Chondrocyte (in vitro differentiated cells): ENCODE data around the gene ADM2. TPM values are rescaled to one million over a fixed set of nuclear protein-coding genes. Genes with fewer than 3 reads are reported as not detected.

Experiments used
- DNase-seq: peaks from one replicate; pipeline ENCODE4 v3.0.0; 2021; ENCODE audit warnings: mixed read lengths, low spot score
- H3K27ac Mint-ChIP-seq: one replicate; pipeline ENCODE4 v1.8.0; 2021; ENCODE audit warnings: mild to moderate bottlenecking, moderate library complexity, mixed read lengths; ENCODE audit not compliant: unreplicated experiment
- H3K27me3 Mint-ChIP-seq: 2 replicates; pipeline ENCODE4 v1.8.0; 2021; ENCODE audit warnings: low read depth, mixed read lengths
- H3K36me3 Mint-ChIP-seq: 2 replicates; pipeline ENCODE4 v1.8.0; 2021; ENCODE audit warnings: low read depth, mixed read lengths
- H3K4me1 Mint-ChIP-seq: 2 replicates; pipeline ENCODE4 v1.8.0; 2021; ENCODE audit warnings: low read depth, mild to moderate bottlenecking, mixed read lengths
- H3K4me3 Mint-ChIP-seq: one replicate; pipeline ENCODE4 v1.8.0; 2021; ENCODE audit warnings: mild to moderate bottlenecking, moderate library complexity, mixed read lengths; ENCODE audit not compliant: unreplicated experiment
- H3K9me3 Mint-ChIP-seq: 2 replicates; pipeline ENCODE4 v1.8.0; 2021; ENCODE audit warnings: low read depth, mixed read lengths
- total RNA-seq: library from RNA; stranded (reverse); gene quantifications from 3 replicates; pipeline ENCODE4 v1.2.1, GENCODE V29; 2021
- TF ChIP-seq, protein P1 (sequence below): fragments of 200-600 bp; sonication (generic); IDR thresholded peaks from 2 replicates; pipeline ENCODE4 v1.5.0; 2021; ENCODE audit warnings: antibody characterized with exemption, mild to moderate bottlenecking, moderate library complexity

ADM2 gene
- total RNA-seq, 1 donor from 2014 or later = 46.5 TPM

DNA sequence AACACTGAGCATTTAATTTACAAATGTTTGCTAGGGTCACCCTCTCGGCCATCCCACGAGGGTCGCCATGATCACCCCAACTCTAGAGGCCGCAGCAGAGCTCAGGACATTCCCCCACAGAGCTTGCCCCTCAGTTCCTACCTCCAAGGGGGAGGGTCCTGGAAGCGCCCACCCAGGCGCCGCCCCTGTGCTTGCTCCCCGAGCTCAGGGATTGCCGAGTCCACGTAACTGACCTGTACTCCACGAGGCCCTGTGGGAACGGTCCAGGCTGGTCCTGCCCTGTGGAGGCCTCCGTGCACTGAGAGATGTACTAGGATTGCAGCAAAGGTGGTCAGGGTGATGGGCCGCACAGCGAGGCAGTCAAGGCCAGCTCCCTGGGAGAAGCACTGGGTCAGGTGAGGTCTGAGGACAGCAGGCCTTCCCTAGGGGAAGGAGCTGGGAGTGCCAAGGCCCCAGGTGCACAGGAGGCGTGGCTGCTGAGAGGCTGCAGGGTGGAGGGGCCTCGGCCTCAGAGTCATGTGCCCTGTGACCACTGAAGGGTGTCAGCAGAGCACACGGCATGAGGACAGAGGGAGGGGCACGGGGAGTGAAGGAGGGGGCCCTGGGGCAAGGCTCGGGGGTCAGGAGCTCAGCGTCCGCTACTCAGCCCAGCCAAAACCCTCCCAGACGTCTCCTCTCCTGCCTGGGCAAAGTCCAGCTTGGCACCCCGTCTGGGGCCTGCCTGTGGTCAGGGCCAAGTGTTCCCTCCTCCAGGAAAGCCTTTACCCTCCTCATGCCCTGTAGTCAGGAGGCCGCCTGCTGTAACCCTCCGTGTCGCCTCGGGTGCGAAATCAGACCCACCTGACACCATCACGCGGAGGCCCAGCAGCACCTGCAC is 2.9 kb downstream of the ADM2 start:
- DNase-seq = no peak
- TF ChIP-seq, protein P1, sequence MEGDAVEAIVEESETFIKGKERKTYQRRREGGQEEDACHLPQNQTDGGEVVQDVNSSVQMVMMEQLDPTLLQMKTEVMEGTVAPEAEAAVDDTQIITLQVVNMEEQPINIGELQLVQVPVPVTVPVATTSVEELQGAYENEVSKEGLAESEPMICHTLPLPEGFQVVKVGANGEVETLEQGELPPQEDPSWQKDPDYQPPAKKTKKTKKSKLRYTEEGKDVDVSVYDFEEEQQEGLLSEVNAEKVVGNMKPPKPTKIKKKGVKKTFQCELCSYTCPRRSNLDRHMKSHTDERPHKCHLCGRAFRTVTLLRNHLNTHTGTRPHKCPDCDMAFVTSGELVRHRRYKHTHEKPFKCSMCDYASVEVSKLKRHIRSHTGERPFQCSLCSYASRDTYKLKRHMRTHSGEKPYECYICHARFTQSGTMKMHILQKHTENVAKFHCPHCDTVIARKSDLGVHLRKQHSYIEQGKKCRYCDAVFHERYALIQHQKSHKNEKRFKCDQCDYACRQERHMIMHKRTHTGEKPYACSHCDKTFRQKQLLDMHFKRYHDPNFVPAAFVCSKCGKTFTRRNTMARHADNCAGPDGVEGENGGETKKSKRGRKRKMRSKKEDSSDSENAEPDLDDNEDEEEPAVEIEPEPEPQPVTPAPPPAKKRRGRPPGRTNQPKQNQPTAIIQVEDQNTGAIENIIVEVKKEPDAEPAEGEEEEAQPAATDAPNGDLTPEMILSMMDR = no peak
- H3K4me3 Mint-ChIP-seq = peak overlapping the region; percentile 44
- H3K4me1 Mint-ChIP-seq = peaks cover 27% of the 10 kb centered on the region
- no peaks in the 10 kb centered on the region for H3K27me3 Mint-ChIP-seq
- peaks cover 2% of the 10 kb centered on the region for H3K36me3 Mint-ChIP-seq
- H3K9me3 Mint-ChIP-seq = no peaks in the 10 kb centered on the region
- H3K27ac Mint-ChIP-seq = peak overlapping the region; percentile 27

GRCh38 chr22:50485221-50486131 is 4.1 kb downstream of the ADM2 start:
- TF ChIP-seq, protein P1 = peak; percentile 31
- DNase-seq = no peak
- peaks cover 27% of the 10 kb centered on the region for H3K4me1 Mint-ChIP-seq
- peaks cover 2% of the 10 kb centered on the region for H3K36me3 Mint-ChIP-seq
- H3K4me3 Mint-ChIP-seq = no peak overlapping the region
- no peaks in the 10 kb centered on the region for H3K9me3 Mint-ChIP-seq
- H3K27me3 Mint-ChIP-seq = no peaks in the 10 kb centered on the region
- peak overlapping the region; percentile 4 for H3K27ac Mint-ChIP-seq

- H3K36me3 Mint-ChIP-seq = peaks cover 2% of the 10 kb centered on the region
- no peak for DNase-seq
- no peaks in the 10 kb centered on the region for H3K27me3 Mint-ChIP-seq
- no peaks in the 10 kb centered on the region for H3K9me3 Mint-ChIP-seq
- H3K27ac Mint-ChIP-seq = peak within 1 kb of the TSS; percentile 4
- H3K4me1 Mint-ChIP-seq = peaks cover 27% of the 10 kb centered on the region
- TF ChIP-seq, protein P1 = no peak
- no peak within 1 kb of the TSS for H3K4me3 Mint-ChIP-seq
Observed at GRCh38 chr22:50486561-50487289, 5.4 kb downstream of the ADM2 start, which contains the start of gene MIOX. MIOX (plus strand) TSS chr22:50486859; CDS start chr22:50486898, 39 bp downstream.

DNA sequence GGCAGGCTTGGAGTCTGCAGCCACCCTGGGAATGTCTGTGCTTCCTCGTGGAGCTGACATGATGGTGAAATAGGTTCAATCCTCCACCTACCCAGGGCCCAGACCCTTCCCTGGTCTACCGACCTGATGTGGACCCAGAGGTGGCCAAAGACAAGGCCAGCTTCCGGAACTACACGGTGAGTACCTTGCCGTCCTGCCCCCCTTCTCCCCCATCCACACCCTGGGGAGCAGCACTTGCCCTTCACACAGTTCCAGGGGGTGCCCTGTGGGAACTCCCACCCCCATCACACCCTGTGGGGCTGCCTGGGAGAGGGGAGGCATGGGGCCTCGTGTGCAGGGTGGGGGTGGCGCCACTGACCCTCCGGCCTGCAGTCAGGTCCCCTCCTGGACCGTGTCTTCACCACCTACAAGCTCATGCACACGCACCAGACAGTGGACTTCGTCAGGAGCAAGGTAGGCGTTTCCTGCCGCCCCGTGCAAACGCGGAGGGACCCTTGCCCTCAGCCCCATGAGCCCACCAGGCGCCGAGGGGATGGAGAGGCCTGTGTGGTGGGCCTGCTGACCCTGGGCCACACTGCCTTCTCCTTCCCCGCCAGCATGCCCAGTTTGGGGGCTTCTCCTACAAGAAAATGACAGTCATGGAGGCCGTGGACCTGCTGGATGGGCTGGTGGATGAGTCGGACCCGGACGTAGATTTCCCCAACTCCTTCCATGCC is 6.1 kb downstream of the ADM2 start:
- no peak overlapping the region for H3K27ac Mint-ChIP-seq
- H3K4me1 Mint-ChIP-seq = peaks cover 27% of the 10 kb centered on the region
- H3K9me3 Mint-ChIP-seq = no peaks in the 10 kb centered on the region
- TF ChIP-seq, protein P1 = no peak
- DNase-seq = no peak
- peaks cover 2% of the 10 kb centered on the region for H3K36me3 Mint-ChIP-seq
- H3K4me3 Mint-ChIP-seq = no peak overlapping the region
- H3K27me3 Mint-ChIP-seq = no peaks in the 10 kb centered on the region
